Esophagus muscularis mucosa (tissue), 3 donors: Measurements from ENCODE around the gene KRT7.

Experiments
- POLR2A ChIP-seq: fragments of 450-650 bp; IDR thresholded peaks from one replicate; pipeline ENCODE4 v1.6.1; 2017; ENCODE audit warnings: antibody characterized with exemption, moderate library complexity, mild to moderate bottlenecking, low read depth
- TF ChIP-seq, protein P1 (sequence below), 3 experiments: fragments of 200-600 bp in 2 of 3; fragments of 450-650 bp in 1 of 3; sonication (generic) in 2 of 3; IDR thresholded peaks; one replicate each; pipeline ENCODE4 v1.5.1; 2017 to 2019; ENCODE audit warnings: antibody characterized with exemption in 3 of 3, mild to moderate bottlenecking in 2 of 3, moderate library complexity in 1 of 3

GRCh38 chr12:52293926-52294325, 60.9 kb downstream of the KRT7 start:
- TF ChIP-seq, protein P1, sequence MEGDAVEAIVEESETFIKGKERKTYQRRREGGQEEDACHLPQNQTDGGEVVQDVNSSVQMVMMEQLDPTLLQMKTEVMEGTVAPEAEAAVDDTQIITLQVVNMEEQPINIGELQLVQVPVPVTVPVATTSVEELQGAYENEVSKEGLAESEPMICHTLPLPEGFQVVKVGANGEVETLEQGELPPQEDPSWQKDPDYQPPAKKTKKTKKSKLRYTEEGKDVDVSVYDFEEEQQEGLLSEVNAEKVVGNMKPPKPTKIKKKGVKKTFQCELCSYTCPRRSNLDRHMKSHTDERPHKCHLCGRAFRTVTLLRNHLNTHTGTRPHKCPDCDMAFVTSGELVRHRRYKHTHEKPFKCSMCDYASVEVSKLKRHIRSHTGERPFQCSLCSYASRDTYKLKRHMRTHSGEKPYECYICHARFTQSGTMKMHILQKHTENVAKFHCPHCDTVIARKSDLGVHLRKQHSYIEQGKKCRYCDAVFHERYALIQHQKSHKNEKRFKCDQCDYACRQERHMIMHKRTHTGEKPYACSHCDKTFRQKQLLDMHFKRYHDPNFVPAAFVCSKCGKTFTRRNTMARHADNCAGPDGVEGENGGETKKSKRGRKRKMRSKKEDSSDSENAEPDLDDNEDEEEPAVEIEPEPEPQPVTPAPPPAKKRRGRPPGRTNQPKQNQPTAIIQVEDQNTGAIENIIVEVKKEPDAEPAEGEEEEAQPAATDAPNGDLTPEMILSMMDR (IDR thresholded peaks at IDR 0.05) = no peak
- no peak for TF ChIP-seq POLR2A
